Endothelial cell (in vitro differentiated cells): ENCODE results near the gene VWC2. TPM values are rescaled to one million over a fixed set of nuclear protein-coding genes. Genes with fewer than 3 reads are reported as not detected.

Experiments
- DNase-seq: peaks from one replicate; pipeline ENCODE4 v3.0.0; 2021; ENCODE audit warnings: low spot score
- H3K27ac Mint-ChIP-seq: one replicate; pipeline ENCODE4 v1.8.0; 2021; ENCODE audit warnings: mixed read lengths, inconsistent platforms; ENCODE audit not compliant: unreplicated experiment
- H3K27me3 Mint-ChIP-seq: one replicate; pipeline ENCODE4 v1.8.0; 2021; ENCODE audit warnings: mild to moderate bottlenecking, moderate library complexity, mixed read lengths, inconsistent platforms; ENCODE audit not compliant: unreplicated experiment
- H3K36me3 Mint-ChIP-seq: one replicate; pipeline ENCODE4 v1.8.0; 2021; ENCODE audit warnings: mild to moderate bottlenecking, low read depth, mixed read lengths, inconsistent platforms; ENCODE audit not compliant: unreplicated experiment
- H3K4me1 Mint-ChIP-seq: one replicate; pipeline ENCODE4 v1.8.0; 2021; ENCODE audit warnings: mild to moderate bottlenecking, mixed read lengths, inconsistent platforms; ENCODE audit not compliant: unreplicated experiment
- H3K4me3 Mint-ChIP-seq: one replicate; pipeline ENCODE4 v1.8.0; 2021; ENCODE audit warnings: mild to moderate bottlenecking, mixed read lengths, inconsistent platforms; ENCODE audit not compliant: unreplicated experiment
- H3K9me3 Mint-ChIP-seq: one replicate; pipeline ENCODE4 v1.8.0; 2021; ENCODE audit warnings: mixed read lengths, inconsistent platforms; ENCODE audit not compliant: unreplicated experiment
- CTCF ChIP-seq: fragments of 200-600 bp; sonication (generic); IDR thresholded peaks from one replicate; pipeline ENCODE4 v1.5.0; 2021; ENCODE audit warnings: antibody characterized with exemption; ENCODE audit not compliant: unreplicated experiment
- total RNA-seq: library from RNA; stranded (reverse); fragmentation: NEBNext Ultra II Directional; extraction: Animal tissue kit (Norgen Biotek cat#: 25700); gene quantifications from one replicate; pipeline ENCODE4 v1.2.1, GENCODE V29; 2021; ENCODE audit not compliant: unreplicated experiment

Gene VWC2
- total RNA-seq, 1 donor from 2014 or later: 0.05 TPM

GRCh38 chr7:49892481-49892880, 119.0 kb downstream of the VWC2 start:
- peaks cover 10% of the 10 kb centered on the region for H3K4me1 Mint-ChIP-seq
- peaks cover 2% of the 10 kb centered on the region for H3K27me3 Mint-ChIP-seq
- no peak overlapping the region for H3K4me3 Mint-ChIP-seq
- DNase-seq: no peak
- no peak overlapping the region for H3K27ac Mint-ChIP-seq
- no peaks in the 10 kb centered on the region for H3K9me3 Mint-ChIP-seq
- H3K36me3 Mint-ChIP-seq: peaks cover 5% of the 10 kb centered on the region
- no peak for TF ChIP-seq CTCF

- no peak for DNase-seq
- Mint-ChIP-seq H3K36me3 (peaks cover 5% of the 10 kb centered on the region), H3K9me3 (no peaks in the 10 kb centered on the region), H3K27ac (no peak overlapping the region), H3K4me1 (peaks cover 16% of the 10 kb centered on the region), H3K27me3 (peaks cover 2% of the 10 kb centered on the region), H3K4me3 (no peak overlapping the region)
- no peak for TF ChIP-seq CTCF
Measured at GRCh38 chr7:49893131-49893530, 119.7 kb downstream of the VWC2 start.

GRCh38 chr7:49894543-49894942, 121.1 kb downstream of the VWC2 start:
- H3K4me1 Mint-ChIP-seq: peaks cover 20% of the 10 kb centered on the region
- no peaks in the 10 kb centered on the region for H3K9me3 Mint-ChIP-seq
- H3K27ac Mint-ChIP-seq: no peak overlapping the region
- no peak overlapping the region for H3K4me3 Mint-ChIP-seq
- H3K36me3 Mint-ChIP-seq: peaks cover 5% of the 10 kb centered on the region
- no peak for DNase-seq
- peaks cover 2% of the 10 kb centered on the region for H3K27me3 Mint-ChIP-seq
- no peak for TF ChIP-seq CTCF

GRCh38 chr7:49911909-49912308, 138.5 kb downstream of the VWC2 start:
- Mint-ChIP-seq H3K27ac (no peak overlapping the region), H3K4me1 (no peaks in the 10 kb centered on the region), H3K36me3 (no peaks in the 10 kb centered on the region), H3K4me3 (no peak overlapping the region), H3K27me3 (peaks cover 2% of the 10 kb centered on the region), H3K9me3 (no peaks in the 10 kb centered on the region)
- DNase-seq: no peak
- TF ChIP-seq CTCF: no peak

- H3K27me3 Mint-ChIP-seq: peaks cover 2% of the 10 kb centered on the region
- DNase-seq: no peak
- no peak overlapping the region for H3K27ac Mint-ChIP-seq
- no peaks in the 10 kb centered on the region for H3K4me1 Mint-ChIP-seq
- TF ChIP-seq CTCF: no peak
- H3K4me3 Mint-ChIP-seq: no peak overlapping the region
- H3K9me3 Mint-ChIP-seq: peaks cover 7% of the 10 kb centered on the region
- H3K36me3 Mint-ChIP-seq: peaks cover 12% of the 10 kb centered on the region
Measured at GRCh38 chr7:49926720-49927119, 153.3 kb downstream of the VWC2 start.
